Mesothelial cell of epicardium (in vitro differentiated cells): Measurements from ENCODE around the gene FGG. TPM values are rescaled to one million over a fixed set of nuclear protein-coding genes. Genes with fewer than 3 reads are reported as not detected.

Source experiments
- DNase-seq, 2 experiments: peaks; one replicate each; pipeline ENCODE4 v3.0.0; 2021; ENCODE audit warnings: low spot score in 2 of 2; ENCODE audit not compliant: unreplicated experiment in 2 of 2
- H3K27ac Mint-ChIP-seq: 2 replicates; pipeline ENCODE4 v1.8.0; 2021; ENCODE audit warnings: mixed read lengths
- H3K27me3 Mint-ChIP-seq: 2 replicates; pipeline ENCODE4 v1.8.0; 2021; ENCODE audit warnings: low read depth, mixed read lengths
- H3K36me3 Mint-ChIP-seq: 2 replicates; pipeline ENCODE4 v1.8.0; 2021; ENCODE audit warnings: mixed read lengths
- H3K4me1 Mint-ChIP-seq: 2 replicates; pipeline ENCODE4 v1.8.0; 2021; ENCODE audit warnings: mixed read lengths
- H3K4me3 Mint-ChIP-seq: 2 replicates; pipeline ENCODE4 v1.8.0; 2021; ENCODE audit warnings: mild to moderate bottlenecking, moderate library complexity, mixed read lengths
- H3K9me3 Mint-ChIP-seq: 2 replicates; pipeline ENCODE4 v1.8.0; 2021; ENCODE audit warnings: mixed read lengths
- total RNA-seq: library from RNA; stranded (reverse); gene quantifications from 3 replicates; pipeline ENCODE4 v1.2.1, GENCODE V29; 2021
- TF ChIP-seq, protein P1 (sequence below): fragments of 200-600 bp; sonication (generic); IDR thresholded peaks from one replicate; pipeline ENCODE4 v1.5.0; 2021; ENCODE audit warnings: antibody characterized with exemption; ENCODE audit not compliant: unreplicated experiment

Gene FGG
- total RNA-seq, 1 donor from 2014 or later, result 1.0 TPM

DNA sequence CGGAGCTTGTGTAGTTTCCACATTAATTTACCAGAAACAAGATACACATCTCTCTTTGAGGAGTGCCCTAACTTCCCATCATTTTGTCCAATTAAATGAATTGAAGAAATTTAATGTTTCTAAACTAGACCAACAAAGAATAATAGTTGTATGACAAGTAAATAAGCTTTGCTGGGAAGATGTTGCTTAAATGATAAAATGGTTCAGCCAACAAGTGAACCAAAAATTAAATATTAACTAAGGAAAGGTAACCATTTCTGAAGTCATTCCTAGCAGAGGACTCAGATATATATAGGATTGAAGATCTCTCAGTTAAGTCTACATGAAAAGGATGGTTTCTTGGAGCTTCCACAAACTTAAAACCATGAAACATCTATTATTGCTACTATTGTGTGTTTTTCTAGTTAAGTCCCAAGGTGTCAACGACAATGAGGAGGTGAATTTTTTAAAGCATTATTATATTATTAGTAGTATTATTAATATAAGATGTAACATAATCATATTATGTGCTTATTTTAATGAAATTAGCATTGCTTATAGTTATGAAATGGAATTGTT is 49.7 kb downstream of the FGG start, which contains the start of gene FGB:
Gene FGB, plus strand, starts transcription at position 315 of the 558 bp plus-strand sequence. Its CDS starts 8 bp downstream, at position 323.
- Mint-ChIP-seq H3K27ac (peak within 1 kb of the TSS; percentile 51), H3K36me3 (no peaks in the 10 kb centered on the region), H3K4me3 (no peak within 1 kb of the TSS), H3K9me3 (no peaks in the 10 kb centered on the region), H3K27me3 (peaks cover 2% of the 10 kb centered on the region), H3K4me1 (peaks cover 30% of the 10 kb centered on the region)
- no peak for DNase-seq
- TF ChIP-seq, protein P1, sequence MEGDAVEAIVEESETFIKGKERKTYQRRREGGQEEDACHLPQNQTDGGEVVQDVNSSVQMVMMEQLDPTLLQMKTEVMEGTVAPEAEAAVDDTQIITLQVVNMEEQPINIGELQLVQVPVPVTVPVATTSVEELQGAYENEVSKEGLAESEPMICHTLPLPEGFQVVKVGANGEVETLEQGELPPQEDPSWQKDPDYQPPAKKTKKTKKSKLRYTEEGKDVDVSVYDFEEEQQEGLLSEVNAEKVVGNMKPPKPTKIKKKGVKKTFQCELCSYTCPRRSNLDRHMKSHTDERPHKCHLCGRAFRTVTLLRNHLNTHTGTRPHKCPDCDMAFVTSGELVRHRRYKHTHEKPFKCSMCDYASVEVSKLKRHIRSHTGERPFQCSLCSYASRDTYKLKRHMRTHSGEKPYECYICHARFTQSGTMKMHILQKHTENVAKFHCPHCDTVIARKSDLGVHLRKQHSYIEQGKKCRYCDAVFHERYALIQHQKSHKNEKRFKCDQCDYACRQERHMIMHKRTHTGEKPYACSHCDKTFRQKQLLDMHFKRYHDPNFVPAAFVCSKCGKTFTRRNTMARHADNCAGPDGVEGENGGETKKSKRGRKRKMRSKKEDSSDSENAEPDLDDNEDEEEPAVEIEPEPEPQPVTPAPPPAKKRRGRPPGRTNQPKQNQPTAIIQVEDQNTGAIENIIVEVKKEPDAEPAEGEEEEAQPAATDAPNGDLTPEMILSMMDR, result no peak

DNA sequence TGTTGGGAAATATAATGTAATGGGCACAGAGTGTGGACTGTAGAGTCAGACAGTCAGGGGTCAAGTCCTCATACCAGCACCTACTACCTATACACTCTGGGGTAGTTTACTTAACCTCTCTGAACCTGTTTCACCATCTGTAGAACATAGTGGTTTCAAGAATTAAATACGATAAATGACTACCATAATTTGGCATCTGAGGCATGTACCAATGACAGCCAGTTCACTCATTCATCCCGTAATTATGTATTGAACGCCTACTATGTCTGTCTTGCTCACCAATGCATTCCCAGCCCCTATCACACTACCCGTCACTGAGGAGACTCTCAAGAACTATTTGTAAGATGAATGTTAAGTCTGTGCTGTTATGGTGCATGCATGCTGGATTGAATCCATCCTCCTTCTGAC is 51.6 kb downstream of the FGG start:
- Mint-ChIP-seq H3K4me3 (no peak overlapping the region), H3K4me1 (peaks cover 30% of the 10 kb centered on the region), H3K36me3 (no peaks in the 10 kb centered on the region), H3K27me3 (no peaks in the 10 kb centered on the region), H3K27ac (no peak overlapping the region), H3K9me3 (no peaks in the 10 kb centered on the region)
- DNase-seq, result no peak
- TF ChIP-seq, protein P1, result no peak

DNA sequence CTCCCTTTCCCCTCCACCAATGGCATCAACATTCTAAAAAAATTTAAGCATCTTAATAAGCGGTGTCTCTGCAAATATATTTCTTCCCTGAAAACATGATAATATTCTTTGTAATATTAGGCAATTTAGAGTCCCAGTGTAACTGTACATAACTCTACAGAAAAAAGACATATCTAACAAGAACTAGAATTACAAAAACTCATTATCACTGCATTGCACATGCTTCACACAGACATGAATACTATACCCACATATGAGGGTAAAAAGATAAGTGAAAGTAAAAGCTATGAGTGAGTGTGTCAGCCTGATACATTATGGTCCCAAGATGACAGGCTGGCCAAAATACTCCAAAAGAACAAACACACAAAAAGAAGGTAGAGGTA is 52.0 kb downstream of the FGG start:
- TF ChIP-seq, protein P1, result no peak
- Mint-ChIP-seq H3K4me3 (no peak overlapping the region), H3K36me3 (no peaks in the 10 kb centered on the region), H3K27me3 (no peaks in the 10 kb centered on the region), H3K27ac (peak overlapping the region; percentile 62), H3K4me1 (peaks cover 30% of the 10 kb centered on the region), H3K9me3 (no peaks in the 10 kb centered on the region)
- no peak for DNase-seq

DNA sequence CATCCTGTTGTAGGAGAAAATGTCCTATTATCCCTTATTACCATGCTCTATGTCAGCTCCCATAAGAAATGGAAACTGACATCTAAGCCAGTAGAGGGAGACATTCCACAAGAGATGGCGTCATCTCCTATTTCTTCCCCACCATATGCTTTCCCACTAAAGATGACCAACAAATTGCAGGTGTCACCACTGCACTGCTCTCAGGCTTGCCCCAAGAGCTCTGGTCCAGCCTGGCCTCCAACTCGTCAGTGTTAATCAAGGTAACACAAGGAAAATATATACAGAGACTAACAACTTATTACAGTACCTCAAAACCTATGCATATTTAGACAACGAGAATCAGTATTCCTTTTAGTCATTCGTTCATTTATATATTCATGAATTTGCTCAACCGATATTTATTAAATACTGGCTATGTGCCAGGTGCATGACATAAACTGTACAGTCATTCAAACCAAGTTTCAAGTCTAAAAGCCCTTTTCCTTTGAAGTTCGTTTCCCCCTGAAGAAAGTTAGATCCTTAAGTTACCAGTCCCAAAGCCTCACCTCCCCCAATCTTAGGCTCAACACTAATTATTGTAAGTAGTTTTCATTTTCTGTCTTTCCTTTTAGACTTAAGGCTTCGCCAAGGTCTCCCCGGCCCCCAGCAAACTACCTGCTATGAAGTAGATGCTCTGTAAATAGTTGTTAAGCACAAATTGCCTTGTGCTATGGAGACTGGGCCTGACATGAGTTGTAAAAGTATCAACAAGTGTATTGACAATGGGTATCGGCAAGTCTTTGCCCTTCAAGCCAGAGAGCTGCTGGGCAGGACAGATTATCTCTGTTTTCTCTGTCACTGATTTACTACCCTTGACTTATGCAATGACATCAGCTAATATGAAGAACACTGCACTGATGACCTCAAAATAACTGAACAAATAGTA is 52.7 kb downstream of the FGG start:
- Mint-ChIP-seq H3K27me3 (no peaks in the 10 kb centered on the region), H3K4me3 (no peak overlapping the region), H3K27ac (peak overlapping the region; percentile 62), H3K36me3 (no peaks in the 10 kb centered on the region), H3K9me3 (no peaks in the 10 kb centered on the region), H3K4me1 (peaks cover 30% of the 10 kb centered on the region)
- DNase-seq, result no peak
- TF ChIP-seq, protein P1, result no peak

DNA sequence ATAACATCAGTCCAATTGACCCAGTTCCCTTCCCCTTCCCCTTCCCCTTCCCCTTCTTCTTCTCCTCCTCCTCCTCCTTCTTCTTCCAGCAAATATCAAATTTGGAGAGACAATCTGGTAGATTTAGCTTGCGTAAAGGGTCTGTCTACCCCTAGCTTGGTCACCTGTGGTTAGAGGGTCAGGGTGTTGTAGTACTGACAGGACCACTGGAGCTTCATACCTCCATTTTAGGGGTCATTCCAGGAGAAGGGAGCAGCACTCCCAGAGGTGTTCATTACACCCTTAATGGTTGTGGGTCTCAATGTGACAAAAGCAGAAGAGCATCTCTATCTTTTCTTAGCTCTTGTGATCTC is 53.3 kb downstream of the FGG start:
- no peaks in the 10 kb centered on the region for H3K9me3 Mint-ChIP-seq
- H3K27ac Mint-ChIP-seq, result no peak overlapping the region
- no peaks in the 10 kb centered on the region for H3K36me3 Mint-ChIP-seq
- H3K27me3 Mint-ChIP-seq, result no peaks in the 10 kb centered on the region
- TF ChIP-seq, protein P1, result no peak
- H3K4me1 Mint-ChIP-seq, result peaks cover 30% of the 10 kb centered on the region
- no peak overlapping the region for H3K4me3 Mint-ChIP-seq
- DNase-seq, result no peak

Other genes starting within 250 kb of the FGG start
- gene DCHS2, start 120.9 kb downstream of the FGG start, total RNA-seq, result 4.1 to 5.1 TPM (median 4.8 TPM) in 3 replicates
- 81.7 to 88.6 TPM (median 88.3 TPM) in 3 replicates for gene PLRG1, start 62.3 kb downstream of the FGG start, total RNA-seq
- 0.31 to 0.93 TPM (median 0.64 TPM) in 3 replicates for gene FGB, start 49.6 kb downstream of the FGG start, total RNA-seq
- gene FGA, start 21.9 kb downstream of the FGG start, total RNA-seq, result not detected in 3 replicates
- gene LRAT, start 131.3 kb upstream of the FGG start, total RNA-seq, result 20.3 to 23.3 TPM (median 22.9 TPM) in 3 replicates
- 0.33 to 0.43 TPM (median 0.36 TPM) in 3 replicates for gene RBM46, start 168.6 kb upstream of the FGG start, total RNA-seq